Activated CD4-positive, alpha-beta T cell treated with anti-CD3 and anti-CD28 coated beads for 4 hours (primary cell): ENCODE measurements around the gene RABL2B.

ENCODE experiments used
- DNase-seq, 2 donors: peaks; one replicate each; pipeline ENCODE4 v3.0.0-alpha.2; 2020

The RABL2B gene

GRCh38 chr22:50722048-50722701 lies 61.3 kb downstream of the RABL2B start:
- no peak for DNase-seq

GRCh38 chr22:50721257-50721844 lies 62.1 kb downstream of the RABL2B start:
- DNase-seq: no peak

GRCh38 chr22:50720301-50721256 lies 62.9 kb downstream of the RABL2B start:
- DNase-seq: no peak

GRCh38 chr22:50719814-50720300 lies 63.6 kb downstream of the RABL2B start:
- no peak for DNase-seq

GRCh38 chr22:50718352-50718709 lies 65.1 kb downstream of the RABL2B start:
- no peak for DNase-seq

GRCh38 chr22:50717709-50718351 lies 65.6 kb downstream of the RABL2B start:
- DNase-seq: no peak
